SIG-M5 treated with dmso at 0.1 percent for 504 hours (cell line): ENCODE data around the gene FANK1.

Experiments
- DNase-seq: peaks from one replicate; lab custom pipeline; 2025; ENCODE audit not compliant: unreplicated experiment; lab: John Stamatoyannopoulos, UW

FANK1 gene

DNA sequence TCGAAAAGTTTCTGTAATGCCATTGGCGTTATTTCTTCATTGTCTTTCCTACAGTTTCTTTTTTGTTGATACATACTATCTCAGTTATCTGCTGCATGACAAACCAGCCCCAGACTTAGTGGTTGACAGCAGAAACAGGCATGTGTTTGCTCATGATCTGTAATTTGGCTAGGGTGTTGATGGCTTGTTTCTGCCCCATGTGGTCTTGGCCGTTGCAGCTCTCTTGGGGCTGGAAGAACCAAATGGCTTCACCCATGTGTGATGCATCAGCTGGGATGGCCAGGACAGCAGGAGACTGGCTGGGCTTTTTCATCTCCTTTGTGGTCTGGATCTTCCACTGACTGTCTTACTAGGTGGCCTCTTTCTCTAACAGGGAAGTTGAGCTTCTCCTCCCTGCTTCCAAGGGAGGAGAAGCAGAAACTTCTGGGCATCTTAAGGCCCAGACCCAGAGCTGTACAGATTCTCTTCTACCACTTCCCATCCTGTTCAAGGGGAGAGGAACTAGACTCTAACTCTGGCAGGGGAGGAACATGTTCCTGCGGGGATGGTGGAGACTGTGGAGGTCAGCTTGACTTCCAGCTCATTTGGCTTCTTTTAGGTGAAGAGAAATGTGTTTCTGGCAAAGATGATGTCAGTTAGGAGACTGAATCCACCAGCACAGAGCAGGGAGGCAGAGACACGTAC is 89.3 kb downstream of the FANK1 start:
- no peak for DNase-seq

DNA sequence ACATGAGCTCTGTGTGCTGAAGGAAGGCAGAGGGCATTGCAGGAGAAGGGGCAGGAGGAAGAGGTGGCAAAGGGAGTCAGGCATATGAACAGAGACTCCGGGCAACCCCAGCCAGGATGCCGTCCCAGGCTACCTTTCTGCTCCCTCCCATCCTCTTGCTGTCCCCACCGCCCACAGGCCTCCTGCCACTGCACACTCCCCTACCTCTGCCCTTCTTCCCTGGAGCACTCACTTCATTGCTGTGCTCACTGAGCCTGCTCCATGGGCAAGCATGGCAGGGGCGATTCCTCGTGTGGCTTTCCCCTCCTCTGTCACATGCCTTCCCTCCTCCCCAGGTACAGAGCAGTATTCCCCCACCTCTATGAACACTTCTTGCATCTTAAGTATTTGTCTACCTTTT is 93.4 kb downstream of the FANK1 start:
- DNase-seq: no peak

DNA sequence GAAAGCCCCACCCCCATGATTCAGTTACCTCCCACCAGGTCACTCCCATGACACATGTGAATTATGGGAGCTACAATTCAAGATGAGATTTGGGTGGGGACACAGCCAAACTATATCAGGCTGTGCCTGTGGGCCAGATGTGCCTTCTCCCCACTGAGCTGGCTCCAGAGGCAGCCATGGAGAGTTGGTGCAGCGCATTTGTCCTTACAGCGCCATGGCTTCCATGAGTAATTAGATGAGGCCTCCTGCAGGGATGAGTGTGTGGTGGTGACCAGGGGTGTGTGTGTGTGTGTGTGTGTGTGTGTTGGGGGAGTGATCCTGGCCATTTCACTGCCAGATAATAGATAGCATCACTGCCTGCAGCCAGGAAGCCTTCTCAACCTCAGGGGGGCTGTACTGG is 94.6 kb downstream of the FANK1 start:
- DNase-seq: no peak

DNA sequence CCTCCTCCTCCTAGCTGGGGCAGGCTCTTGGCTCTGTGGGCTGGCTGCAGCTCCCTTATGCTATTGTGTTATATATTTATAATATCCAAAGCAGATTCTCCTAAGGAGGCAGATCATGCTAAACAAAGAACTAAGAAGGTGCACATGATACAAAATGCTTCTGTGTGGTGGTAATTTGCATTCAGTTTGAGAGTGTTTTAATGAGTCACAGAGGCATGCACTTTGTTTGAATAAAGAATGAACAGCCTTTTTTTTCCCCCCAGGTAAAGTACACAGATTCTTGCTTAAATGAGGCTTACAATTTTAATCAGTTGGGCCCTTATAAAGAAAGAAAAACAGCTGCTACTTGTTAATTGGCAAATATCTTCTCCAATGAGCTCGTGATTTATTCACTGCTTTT is 95.0 kb downstream of the FANK1 start:
- DNase-seq: no peak

DNA sequence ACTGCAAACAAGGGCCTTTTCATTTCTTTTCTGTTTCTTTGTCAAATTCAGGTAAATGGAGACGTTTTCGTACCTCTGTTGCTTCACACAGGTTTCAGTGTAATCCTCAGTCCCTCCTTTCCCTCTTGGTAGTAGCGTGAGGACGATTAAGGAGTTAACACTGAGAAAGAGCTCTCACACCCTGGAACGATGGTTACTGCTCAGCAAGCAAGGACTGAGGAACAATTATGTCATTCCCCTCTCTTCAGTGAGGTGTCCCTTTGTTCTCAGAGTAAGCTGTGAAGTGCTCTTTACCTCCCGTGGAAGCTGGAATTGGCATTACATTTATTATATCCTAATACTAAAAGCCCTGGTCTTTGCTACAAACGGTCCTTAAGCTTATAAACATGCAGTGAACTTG is 95.9 kb downstream of the FANK1 start:
- DNase-seq: no peak

- DNase-seq: no peak
Measured at GRCh38 chr10:125994601-125995000, 98.2 kb downstream of the FANK1 start.

DNA sequence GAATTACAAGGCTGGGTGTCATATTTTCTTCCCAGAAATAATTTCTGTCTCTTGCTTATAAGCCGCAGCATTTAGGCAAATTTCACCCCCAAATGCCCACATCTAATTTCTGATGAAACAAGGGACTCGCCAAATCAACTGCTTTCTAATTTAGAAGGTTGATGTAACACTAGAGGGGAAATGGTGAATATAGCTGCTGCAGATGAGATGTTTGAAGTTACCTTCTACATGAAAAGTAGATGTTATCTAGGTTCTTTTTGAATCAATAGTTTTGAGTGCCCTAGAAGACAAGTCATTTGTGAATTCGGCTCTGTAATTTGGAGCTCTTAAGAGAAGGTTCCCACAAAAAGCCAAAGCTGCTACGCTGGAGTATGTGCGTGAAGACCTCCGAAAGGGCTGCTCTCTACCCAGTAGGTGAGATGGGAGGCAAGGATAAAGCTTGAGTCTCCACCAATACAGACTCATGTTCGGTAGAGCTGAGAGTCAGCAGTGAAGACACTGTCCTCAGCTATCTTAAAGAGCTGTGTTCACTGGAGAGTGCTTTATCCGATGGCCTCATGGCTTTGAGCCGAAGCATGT is 99.5 kb downstream of the FANK1 start:
- no peak for DNase-seq

DNA sequence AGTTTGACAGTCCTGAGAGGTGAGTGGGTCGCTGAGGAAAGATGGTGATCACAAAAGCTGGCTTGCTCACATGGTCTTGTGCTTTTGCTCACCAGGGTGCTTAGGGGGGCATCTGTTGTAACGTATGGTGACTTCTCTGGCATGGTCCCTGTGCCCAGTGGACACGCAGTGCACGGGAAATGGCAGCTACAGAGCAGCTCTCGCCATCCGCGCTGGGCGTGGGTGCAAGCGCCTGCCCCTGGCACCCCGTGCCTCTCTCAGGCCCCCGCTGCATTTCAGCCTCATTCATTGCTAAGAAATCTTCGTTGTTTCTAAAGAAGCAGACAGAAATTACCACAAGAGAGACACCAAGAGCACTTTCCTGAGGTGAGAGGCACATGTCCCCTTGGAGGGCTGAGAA is 101.2 kb downstream of the FANK1 start:
- DNase-seq: no peak

- DNase-seq: no peak
Measured at GRCh38 chr10:125999694-126000093, 103.3 kb downstream of the FANK1 start.

DNA sequence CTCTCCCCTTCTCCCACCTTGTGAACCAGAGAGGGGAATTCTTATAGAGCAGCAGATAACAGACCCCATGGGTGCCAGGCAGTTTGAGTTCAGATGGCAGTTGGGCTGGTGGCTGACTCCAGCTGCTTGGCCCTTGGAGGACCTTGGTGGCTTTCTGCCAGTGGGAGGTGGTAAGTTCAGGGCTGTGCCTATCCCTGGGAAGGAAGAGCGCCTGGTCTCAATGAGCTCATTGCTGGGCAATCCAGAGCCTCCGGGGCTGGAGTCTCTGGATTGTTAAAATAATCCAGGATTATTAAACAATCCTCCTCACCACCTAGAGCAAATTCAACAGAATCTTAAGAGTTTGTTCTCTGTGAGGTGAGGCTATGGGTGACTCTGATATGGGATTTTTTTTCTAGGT is 105.2 kb downstream of the FANK1 start:
- DNase-seq: no peak

- DNase-seq: no peak
Measured at GRCh38 chr10:126004752-126005151, 108.4 kb downstream of the FANK1 start.

GRCh38 chr10:126006264-126006663 is 109.9 kb downstream of the FANK1 start:
- DNase-seq: no peak

GRCh38 chr10:126006906-126007305 is 110.5 kb downstream of the FANK1 start:
- DNase-seq: no peak

DNA sequence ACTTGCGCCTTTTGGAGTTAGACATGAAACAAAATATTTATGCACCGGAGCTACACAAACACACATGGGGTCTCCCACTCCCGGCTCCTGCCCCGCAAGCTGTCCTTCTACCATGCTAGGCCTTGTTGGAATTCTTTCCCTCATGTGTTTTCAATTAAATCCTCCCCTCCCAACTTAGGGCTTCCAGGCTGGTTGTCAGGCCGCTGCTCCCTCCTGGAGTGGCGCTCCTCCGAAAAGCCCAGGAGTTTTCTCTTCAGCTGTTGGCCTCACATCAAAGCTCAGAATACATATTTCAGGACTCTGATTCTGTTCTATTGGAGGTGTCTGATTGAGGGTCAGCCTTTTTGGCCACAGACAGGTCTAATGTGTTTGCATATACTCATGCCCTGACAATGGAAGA is 113.3 kb downstream of the FANK1 start:
- no peak for DNase-seq

- DNase-seq: no peak
Measured at GRCh38 chr10:126011995-126012394, 115.6 kb downstream of the FANK1 start.

DNA sequence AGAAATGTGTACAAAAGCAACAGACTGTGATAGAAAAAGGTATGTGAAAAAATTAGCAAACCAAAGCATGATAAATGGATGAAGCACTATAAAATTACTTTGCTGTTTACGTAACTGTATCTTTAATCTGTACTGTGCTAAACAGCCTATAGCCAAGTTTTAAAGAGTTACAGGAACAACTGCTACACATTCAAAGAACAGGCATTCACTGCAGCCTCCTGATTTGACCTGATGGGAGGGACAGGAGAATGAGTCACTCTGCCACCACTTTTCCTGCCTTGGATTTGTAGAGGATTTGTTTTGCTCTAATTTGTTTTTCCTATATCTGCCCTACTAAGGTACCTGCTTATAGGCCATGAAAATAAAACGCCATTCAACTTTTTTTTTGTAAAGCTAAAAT is 116.1 kb downstream of the FANK1 start:
- no peak for DNase-seq

DNA sequence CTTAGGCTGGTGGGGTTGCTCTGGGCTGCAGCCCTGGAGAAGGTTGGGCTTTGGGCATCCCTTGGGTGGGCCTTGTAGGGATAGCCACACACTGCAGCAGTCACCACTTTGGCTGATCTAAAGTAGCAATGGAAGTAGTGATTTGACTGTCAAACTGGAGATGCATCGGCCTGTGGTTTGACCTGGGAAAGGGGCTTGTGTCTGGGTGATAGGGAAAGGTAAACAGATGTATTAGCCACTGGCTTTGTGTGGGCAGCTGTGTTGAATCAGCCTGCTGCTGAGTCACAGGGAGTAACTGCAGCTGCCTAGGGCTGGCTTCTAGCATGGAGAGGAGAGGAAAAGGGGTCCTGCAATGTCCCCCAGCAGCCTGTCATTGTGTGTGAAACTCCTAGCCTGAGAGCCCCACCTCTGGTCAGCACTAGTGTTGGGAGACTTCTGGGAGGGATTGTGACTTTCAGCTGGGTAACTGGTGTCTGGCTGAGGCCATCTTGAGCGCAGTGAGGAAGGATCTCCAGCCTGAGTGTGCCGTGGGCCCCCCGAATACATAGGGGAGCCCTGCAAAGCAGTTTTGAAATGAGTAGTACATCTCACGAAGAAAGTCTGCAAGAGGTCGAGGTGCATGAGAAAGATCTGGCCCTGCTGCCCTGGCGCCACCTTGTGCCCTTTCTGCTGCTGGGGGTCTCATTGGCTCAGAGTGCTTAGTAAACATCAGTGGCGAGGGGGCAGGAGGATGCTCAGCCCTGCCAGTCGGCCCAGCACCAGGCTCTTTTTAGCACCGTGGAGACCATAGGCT is 117.3 kb downstream of the FANK1 start:
- DNase-seq: no peak

- DNase-seq: no peak
Measured at GRCh38 chr10:126014309-126014708, 117.9 kb downstream of the FANK1 start.

GRCh38 chr10:126015413-126015812 is 119.0 kb downstream of the FANK1 start:
- no peak for DNase-seq

DNA sequence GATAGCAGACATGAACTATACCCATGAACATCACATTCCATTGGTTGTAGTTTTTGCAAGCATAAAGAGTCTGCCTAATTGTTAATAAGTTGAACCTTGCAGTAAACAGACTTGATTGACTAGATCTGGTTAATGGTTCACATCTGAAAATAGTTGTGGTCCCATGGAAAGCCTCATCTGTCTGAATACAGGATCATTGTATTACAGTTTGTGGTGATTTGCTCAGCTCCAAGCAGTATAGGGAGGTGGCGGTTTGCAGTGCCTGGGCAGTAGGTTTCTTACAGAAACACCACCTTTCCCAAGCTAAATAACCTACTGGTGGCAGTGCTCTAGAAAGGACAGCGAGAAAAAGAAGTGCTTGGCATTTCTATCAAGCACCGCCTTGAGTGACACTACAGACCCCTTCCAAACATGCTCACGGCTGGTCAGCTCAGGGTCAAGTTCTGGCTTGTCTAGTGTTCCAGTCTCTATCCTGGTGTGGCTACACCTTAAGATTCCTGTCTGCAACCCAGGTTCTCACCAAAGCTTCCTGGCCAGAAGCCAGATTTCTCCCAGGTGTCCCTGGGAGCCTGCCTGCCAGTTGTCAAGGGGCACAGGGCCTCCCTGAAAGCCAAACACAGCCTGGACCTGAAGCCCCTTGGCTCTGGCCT is 119.9 kb downstream of the FANK1 start:
- DNase-seq: no peak

GRCh38 chr10:126016882-126017281 is 120.5 kb downstream of the FANK1 start:
- no peak for DNase-seq
